Mesenchymal stem cell (in vitro differentiated cells and primary cell): ENCODE measurements around the gene PDE4A.
"Not testable (repeated sequence)": the region's sequence is repeated elsewhere in the genome, so short reads cannot be mapped to it uniquely, and the experiment has no call there.

Experiments
- DNase-seq: peaks from one replicate; pipeline ENCODE4 v3.0.0-alpha.2; 2013
- H2AFZ ChIP-seq: one replicate; pipeline ENCODE4 v1.6.1; 2013; ENCODE audit warnings: low read depth, mild to moderate bottlenecking, control low read depth, inconsistent platforms, low read length, moderate library complexity
- H2AK5ac ChIP-seq: 2 replicates; pipeline ENCODE4 v1.6.1; 2013; ENCODE audit warnings: low read length, moderate library complexity, mild to moderate bottlenecking, inconsistent platforms; ENCODE audit not compliant: severe bottlenecking
- H2BK120ac ChIP-seq: one replicate; pipeline ENCODE4 v1.6.1; 2013; ENCODE audit warnings: low read depth, mild to moderate bottlenecking, inconsistent platforms, low read length, moderate library complexity
- H2BK12ac ChIP-seq, 2 experiments: one replicate each; pipeline ENCODE4 v1.6.1; 2013; ENCODE audit warnings: inconsistent platforms in 2 of 2, low read length in 2 of 2, mild to moderate bottlenecking in 2 of 2, moderate library complexity in 2 of 2, control low read depth in 1 of 2
- H2BK15ac ChIP-seq: one replicate; pipeline ENCODE4 v1.6.1; 2013; ENCODE audit warnings: mild to moderate bottlenecking, low read depth, inconsistent platforms; ENCODE audit not compliant: poor library complexity, severe bottlenecking
- H2BK5ac ChIP-seq: 2 replicates; pipeline ENCODE4 v1.6.1; 2013; ENCODE audit warnings: low read depth, mild to moderate bottlenecking, low read length, control low read depth, inconsistent platforms; ENCODE audit not compliant: poor library complexity, severe bottlenecking
- H3K14ac ChIP-seq, 2 experiments: one replicate each; pipeline ENCODE4 v1.6.1; 2013; ENCODE audit warnings: inconsistent platforms in 2 of 2, low read length in 2 of 2, control low read depth in 1 of 2, mild to moderate bottlenecking in 1 of 2, moderate library complexity in 1 of 2
- H3K18ac ChIP-seq, 2 experiments: one replicate each; pipeline ENCODE4 v1.6.1; 2013; ENCODE audit warnings: inconsistent platforms in 2 of 2, low read length in 2 of 2, control low read depth in 1 of 2, low read depth in 1 of 2, mild to moderate bottlenecking in 1 of 2
- H3K23ac ChIP-seq, 2 experiments: one replicate each; pipeline ENCODE4 v1.6.1; 2013; ENCODE audit warnings: inconsistent platforms in 2 of 2, low read length in 2 of 2, mild to moderate bottlenecking in 2 of 2, moderate library complexity in 2 of 2, control low read depth in 1 of 2
- H3K27ac ChIP-seq: 2 replicates; pipeline ENCODE4 v1.5.1; 2013; ENCODE audit warnings: mild to moderate bottlenecking, moderate library complexity, low read length, control low read depth, inconsistent platforms; ENCODE audit not compliant: poor library complexity, severe bottlenecking
- H3K27me3 ChIP-seq, 2 experiments: 2 replicates each; pipeline versions ENCODE4 v1.6.1 to v1.7.0; 2013; ENCODE audit warnings: low read length in 2 of 2, mild to moderate bottlenecking in 2 of 2, moderate library complexity in 2 of 2, control low read depth in 1 of 2, inconsistent platforms in 1 of 2; ENCODE audit not compliant: control insufficient read depth in 1 of 2, insufficient read depth in 1 of 2
- H3K36me3 ChIP-seq, 2 experiments: 2 replicates each; pipeline versions ENCODE4 v1.6.1 to v1.7.0; 2013; ENCODE audit warnings: low read length in 2 of 2, control low read depth in 1 of 2, inconsistent platforms in 1 of 2, low read depth in 1 of 2, mild to moderate bottlenecking in 1 of 2; ENCODE audit not compliant: insufficient read depth in 2 of 2, control insufficient read depth in 1 of 2
- H3K4ac ChIP-seq, 2 experiments: one replicate each; pipeline ENCODE4 v1.6.1; 2013; ENCODE audit warnings: inconsistent platforms in 2 of 2, low read length in 2 of 2, mild to moderate bottlenecking in 2 of 2, moderate library complexity in 2 of 2, control low read depth in 1 of 2, low read depth in 1 of 2
- H3K4me1 ChIP-seq: 2 replicates; pipeline ENCODE4 v1.6.1; 2013; ENCODE audit warnings: low read depth, low read length, control low read depth; ENCODE audit not compliant: control insufficient read depth, insufficient read depth
- H3K4me2 ChIP-seq: 2 replicates; pipeline ENCODE4 v1.6.1; 2013; ENCODE audit warnings: low read length, mild to moderate bottlenecking, inconsistent platforms; ENCODE audit not compliant: poor library complexity, severe bottlenecking
- H3K4me3 ChIP-seq, 2 experiments: 2 replicates each; pipeline versions ENCODE4 v1.5.1 to v1.7.0; 2013; ENCODE audit warnings: low read length in 2 of 2, mild to moderate bottlenecking in 2 of 2, control low read depth in 1 of 2, low read depth in 1 of 2; ENCODE audit not compliant: insufficient read depth in 1 of 2
- H3K79me1 ChIP-seq: replicated peaks from 2 replicates; pipeline ENCODE4 v1.6.1; 2013; ENCODE audit warnings: mild to moderate bottlenecking, control low read depth, low read length, inconsistent platforms; ENCODE audit not compliant: poor library complexity, severe bottlenecking
- H3K9ac ChIP-seq: 2 replicates; pipeline ENCODE4 v1.7.0; 2013; ENCODE audit warnings: mild to moderate bottlenecking, low read length, moderate library complexity
- H3K9me3 ChIP-seq: 2 replicates; pipeline ENCODE4 v1.7.0; 2013; ENCODE audit warnings: mild to moderate bottlenecking, low read length; ENCODE audit not compliant: control insufficient read depth
- H4K8ac ChIP-seq: one replicate; pipeline ENCODE4 v1.6.1; 2013; ENCODE audit warnings: inconsistent platforms, mild to moderate bottlenecking, low read length, moderate library complexity
- H4K91ac ChIP-seq: one replicate; pipeline ENCODE4 v1.6.1; 2013; ENCODE audit warnings: mild to moderate bottlenecking, low read length, inconsistent platforms
- WGBS: methylation state at CpG from one replicate; pipeline ENCODE4 v1.1.7; 2013; ENCODE audit warnings: mixed read lengths; 5-methylcytosine and 5-hydroxymethylcytosine counted together

PDE4A gene

DNA sequence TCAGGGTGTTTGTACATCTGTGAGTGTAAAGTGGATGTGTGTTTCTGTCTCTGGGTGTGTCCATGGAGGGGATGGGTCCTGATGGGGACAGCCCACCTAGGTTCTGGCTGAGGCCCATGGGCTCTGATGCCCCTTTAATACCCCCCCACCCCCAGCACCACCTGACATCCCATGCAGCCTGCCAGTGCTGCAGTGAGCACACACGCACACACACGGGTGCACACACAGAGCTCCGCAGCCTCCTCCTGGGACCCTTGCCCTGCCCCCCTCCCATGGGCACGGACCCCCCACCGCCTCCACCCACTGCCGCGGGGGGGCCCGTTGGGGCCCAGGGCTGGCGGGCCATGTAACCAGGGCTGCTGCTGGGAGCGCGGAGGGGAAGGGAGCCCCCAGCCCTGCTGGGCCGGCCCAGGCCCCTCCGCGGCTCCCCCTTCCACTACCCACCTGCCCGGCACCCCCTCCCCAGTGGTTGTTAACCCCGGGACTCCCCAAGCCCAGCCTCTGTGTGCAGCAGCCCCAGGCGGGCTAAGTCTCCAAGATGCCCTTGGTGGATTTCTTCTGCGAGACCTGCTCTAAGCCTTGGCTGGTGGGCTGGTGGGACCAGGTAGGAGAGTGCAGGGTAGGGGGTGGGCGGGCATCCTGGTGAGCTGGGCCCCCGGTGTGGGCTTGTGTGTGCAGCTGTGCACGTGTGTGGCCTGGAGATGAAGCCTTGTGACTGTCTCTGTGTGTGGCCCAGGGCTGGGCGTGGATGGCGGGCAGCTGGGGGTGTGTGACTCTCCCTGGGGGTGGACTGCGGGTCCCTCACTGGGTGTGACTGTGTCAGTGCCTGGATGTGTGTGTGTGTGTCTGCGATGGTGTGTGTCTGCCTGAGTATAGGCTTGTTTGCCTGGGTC, 32.6 kb downstream of the PDE4A start:
- Histone ChIP-seq H4K91ac (no peak overlapping the region), H2BK120ac (no peak overlapping the region), H4K8ac (no peak overlapping the region), H3K9ac (no peak overlapping the region), H3K4me2 (no peak overlapping the region), H3K14ac (no peak overlapping the region), H2AK5ac (no peak overlapping the region), H3K79me1 (no peaks in the 10 kb centered on the region), H3K4me1 (peaks cover 1% of the 10 kb centered on the region), H3K27me3 (no peaks in the 10 kb centered on the region), H2BK12ac (no peak overlapping the region), H3K18ac (no peak overlapping the region), H3K23ac (no peak overlapping the region), H3K36me3 (peaks cover 6 to 12% of the 10 kb centered on the region in 2 experiments), H2BK15ac (no peak overlapping the region), H3K27ac (no peak overlapping the region), H2BK5ac (no peak overlapping the region), H3K9me3 (no peaks in the 10 kb centered on the region), H3K4me3 (no peak overlapping the region), H3K4ac (no peak overlapping the region), H2AFZ (no peak overlapping the region)
- DNase-seq = no peak
- WGBS = 84% methylated on average over 18 of the region's 25 CpGs

DNA sequence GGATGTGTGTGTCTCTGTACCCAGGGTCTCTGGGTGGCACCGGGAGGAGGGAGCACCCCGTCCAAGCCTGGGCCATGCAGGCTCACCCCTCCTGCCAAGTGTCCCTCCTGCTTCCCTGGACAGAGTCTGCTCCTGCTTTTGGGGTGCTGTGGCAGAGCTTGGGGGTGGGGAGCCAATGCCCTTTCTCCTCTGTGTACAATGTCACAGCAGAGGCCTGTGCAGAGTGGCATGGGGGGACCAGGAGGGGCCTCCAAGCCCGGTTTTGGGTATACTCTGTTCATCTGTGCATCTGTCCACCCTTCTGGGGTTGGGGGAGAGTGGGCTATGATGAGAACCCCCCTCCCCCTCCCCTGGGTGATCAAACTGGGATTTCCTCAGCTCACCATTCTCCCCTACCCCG, 33.5 kb downstream of the PDE4A start:
- no peak overlapping the region for H3K9ac ChIP-seq
- H3K36me3 ChIP-seq = peaks cover 6 to 11% of the 10 kb centered on the region in 2 experiments
- H3K23ac ChIP-seq = no peak overlapping the region
- H3K4me2 ChIP-seq = no peak overlapping the region
- H3K79me1 ChIP-seq = no peaks in the 10 kb centered on the region
- H3K27ac ChIP-seq = no peak overlapping the region
- no peak overlapping the region for H2BK120ac ChIP-seq
- H4K91ac ChIP-seq = no peak overlapping the region
- no peak overlapping the region for H2BK15ac ChIP-seq
- no peak for DNase-seq
- no peak overlapping the region for H2AK5ac ChIP-seq
- no peak overlapping the region for H2BK12ac ChIP-seq
- no peak overlapping the region for H3K4me3 ChIP-seq
- no peak overlapping the region for H3K14ac ChIP-seq
- H3K18ac ChIP-seq = no peak overlapping the region
- H4K8ac ChIP-seq = no peak overlapping the region
- H2BK5ac ChIP-seq = no peak overlapping the region
- H3K27me3 ChIP-seq = no peaks in the 10 kb centered on the region
- no peak overlapping the region for H3K4ac ChIP-seq
- H2AFZ ChIP-seq = no peak overlapping the region
- H3K9me3 ChIP-seq = no peaks in the 10 kb centered on the region
- 88% methylated on average over 2 of the region's 4 CpGs for WGBS
- peaks cover 1% of the 10 kb centered on the region for H3K4me1 ChIP-seq

- 31% methylated on average over 2 of the region's 5 CpGs for WGBS
- no peak overlapping the region for H3K4me2 ChIP-seq
- H3K36me3 ChIP-seq = peaks cover 7 to 8% of the 10 kb centered on the region in 2 experiments
- no peak overlapping the region for H3K9ac ChIP-seq
- H3K23ac ChIP-seq = no peak overlapping the region
- no peak overlapping the region for H2BK12ac ChIP-seq
- H2AFZ ChIP-seq = no peak overlapping the region
- H4K91ac ChIP-seq = no peak overlapping the region
- H3K79me1 ChIP-seq = no peaks in the 10 kb centered on the region
- no peak overlapping the region for H3K14ac ChIP-seq
- H3K9me3 ChIP-seq = no peaks in the 10 kb centered on the region
- peaks cover 1% of the 10 kb centered on the region for H3K4me1 ChIP-seq
- no peak overlapping the region for H2AK5ac ChIP-seq
- no peak overlapping the region for H2BK5ac ChIP-seq
- no peak overlapping the region for H2BK120ac ChIP-seq
- no peak overlapping the region for H3K18ac ChIP-seq
- no peak overlapping the region for H3K4me3 ChIP-seq
- H4K8ac ChIP-seq = no peak overlapping the region
- no peaks in the 10 kb centered on the region for H3K27me3 ChIP-seq
- DNase-seq = peak; percentile 40
- no peak overlapping the region for H3K4ac ChIP-seq
- H2BK15ac ChIP-seq = no peak overlapping the region
- no peak overlapping the region for H3K27ac ChIP-seq
These were observed 33.9 kb downstream of the PDE4A start for GRCh38 chr19:10454267-10454666.

DNA sequence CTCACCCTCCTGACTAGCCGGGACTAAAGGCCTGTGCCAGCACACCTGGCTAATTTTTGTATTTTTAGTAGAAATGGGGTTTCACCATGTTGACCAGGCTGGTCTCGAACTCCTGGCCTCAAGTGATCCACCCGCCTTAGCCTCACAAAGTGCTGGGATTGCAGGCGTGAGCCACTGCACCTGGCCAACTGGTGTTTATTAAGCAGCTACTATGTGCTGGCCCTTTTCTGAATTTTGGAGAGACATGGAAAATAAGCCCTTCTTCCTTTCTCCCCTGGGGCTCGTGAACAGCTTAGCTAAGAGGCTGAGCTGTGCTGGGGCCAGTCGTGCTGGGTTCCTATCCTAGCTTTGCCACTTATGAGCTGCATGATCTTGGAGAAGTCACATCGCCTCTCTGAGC, 38.4 kb downstream of the PDE4A start:
- H4K8ac ChIP-seq, H2BK12ac ChIP-seq, H3K4me1 ChIP-seq, H3K4me2 ChIP-seq, H2AK5ac ChIP-seq, H3K14ac ChIP-seq, H2BK5ac ChIP-seq, H3K9me3 ChIP-seq, H3K23ac ChIP-seq, H3K79me1 ChIP-seq, H3K18ac ChIP-seq, H3K9ac ChIP-seq, H2BK15ac ChIP-seq, H3K27ac ChIP-seq, H3K4ac ChIP-seq, H3K4me3 ChIP-seq, H4K91ac ChIP-seq, DNase-seq, H2BK120ac ChIP-seq, H2AFZ ChIP-seq, H3K27me3 ChIP-seq: not testable (repeated sequence)
- WGBS = 88% methylated on average over 7 of the region's 7 CpGs
- peaks cover 8 to 13% of the 10 kb centered on the region in 2 experiments for H3K36me3 ChIP-seq
